ENCODE data around the gene CREB5.

Gene CREB5

DNA sequence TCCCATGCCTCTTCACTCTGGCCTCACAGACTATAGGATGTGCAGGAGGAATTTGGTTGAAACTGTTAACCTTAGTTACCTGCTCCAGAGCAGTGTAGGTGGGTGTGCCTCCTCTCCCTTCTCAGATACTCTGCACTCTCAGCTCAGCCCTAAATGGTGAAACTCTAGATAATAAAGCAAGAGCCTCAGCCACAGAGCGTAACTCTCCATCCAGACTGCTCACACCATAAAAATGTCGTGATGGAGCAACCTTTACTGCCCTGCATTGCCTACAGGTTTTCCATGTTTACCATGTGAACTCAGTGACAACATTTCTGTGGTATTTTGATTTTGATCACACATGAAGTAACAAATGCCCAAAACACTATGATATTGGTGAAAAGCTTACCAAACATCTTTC is 227.7 kb downstream of the CREB5 start:
- DNase-seq (ENCODE audit: extremely low spot score) = no peak
- ChIA-PET POLR2A (interaction anchor here (0.6 kb wide), 1 partner anchor 250 kb away, joined by 4 read pairs; no protein-coding TSS in a partner anchor), CTCF (interaction anchor here (1.0 to 2.6 kb wide), 2 partner anchors 7 to 13 kb away, joined by 3 to 13 read pairs; no protein-coding TSS in a partner anchor)
- TF ChIP-seq, protein P1, sequence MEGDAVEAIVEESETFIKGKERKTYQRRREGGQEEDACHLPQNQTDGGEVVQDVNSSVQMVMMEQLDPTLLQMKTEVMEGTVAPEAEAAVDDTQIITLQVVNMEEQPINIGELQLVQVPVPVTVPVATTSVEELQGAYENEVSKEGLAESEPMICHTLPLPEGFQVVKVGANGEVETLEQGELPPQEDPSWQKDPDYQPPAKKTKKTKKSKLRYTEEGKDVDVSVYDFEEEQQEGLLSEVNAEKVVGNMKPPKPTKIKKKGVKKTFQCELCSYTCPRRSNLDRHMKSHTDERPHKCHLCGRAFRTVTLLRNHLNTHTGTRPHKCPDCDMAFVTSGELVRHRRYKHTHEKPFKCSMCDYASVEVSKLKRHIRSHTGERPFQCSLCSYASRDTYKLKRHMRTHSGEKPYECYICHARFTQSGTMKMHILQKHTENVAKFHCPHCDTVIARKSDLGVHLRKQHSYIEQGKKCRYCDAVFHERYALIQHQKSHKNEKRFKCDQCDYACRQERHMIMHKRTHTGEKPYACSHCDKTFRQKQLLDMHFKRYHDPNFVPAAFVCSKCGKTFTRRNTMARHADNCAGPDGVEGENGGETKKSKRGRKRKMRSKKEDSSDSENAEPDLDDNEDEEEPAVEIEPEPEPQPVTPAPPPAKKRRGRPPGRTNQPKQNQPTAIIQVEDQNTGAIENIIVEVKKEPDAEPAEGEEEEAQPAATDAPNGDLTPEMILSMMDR (IDR thresholded peaks at IDR 0.05; ENCODE audit: control extremely low read depth, extremely low read depth, low read depth, missing control alignments) = no peak

- ChIA-PET CTCF (interaction anchor here (0.8 to 2.6 kb wide), 3 partner anchors 9 to 13 kb away, joined by 3 to 13 read pairs (median 4); no protein-coding TSS in a partner anchor), POLR2A (no interaction called here)
- TF ChIP-seq, protein P1 (IDR thresholded peaks at IDR 0.05; ENCODE audit: control extremely low read depth, extremely low read depth, low read depth, missing control alignments) = no peak
- no peak for DNase-seq (ENCODE audit: extremely low spot score)
These were observed 229.6 kb downstream of the CREB5 start for GRCh38 chr7:28641752-28642545.

- TF ChIP-seq, protein P1 (IDR thresholded peaks at IDR 0.05; ENCODE audit: control extremely low read depth, extremely low read depth, low read depth, missing control alignments) = no peak
- DNase-seq (ENCODE audit: extremely low spot score) = no peak
- ChIA-PET POLR2A (interaction anchor here (0.8 kb wide), 1 partner anchor 77 kb away, joined by 3 read pairs; no protein-coding TSS in a partner anchor), CTCF (interaction anchor here (4.2 kb wide), 1 partner anchor 8 kb away, joined by 17 read pairs; no protein-coding TSS in a partner anchor)
These were observed 230.9 kb downstream of the CREB5 start for GRCh38 chr7:28643188-28643569.

- TF ChIP-seq, protein P1 (IDR thresholded peaks at IDR 0.05; ENCODE audit: control extremely low read depth, extremely low read depth, low read depth, missing control alignments) = no peak
- ChIA-PET CTCF (interaction anchor here (4.2 kb wide), 1 partner anchor 9 kb away, joined by 17 read pairs; no protein-coding TSS in a partner anchor), POLR2A (interaction anchor here (0.7 to 0.8 kb wide), 2 partner anchors 53 to 78 kb away, joined by 3 read pairs; no protein-coding TSS in a partner anchor)
- no peak for DNase-seq (ENCODE audit: extremely low spot score)
These were observed 231.4 kb downstream of the CREB5 start for GRCh38 chr7:28643584-28644340.

GRCh38 chr7:28645866-28646265 is 233.5 kb downstream of the CREB5 start:
- ChIA-PET POLR2A (no interaction called here), CTCF (interaction anchor here (2.5 to 4.2 kb wide), 2 partner anchors 9 to 11 kb away, joined by 9 to 17 read pairs; no protein-coding TSS in a partner anchor)
- TF ChIP-seq, protein P1 (IDR thresholded peaks at IDR 0.05; ENCODE audit: control extremely low read depth, extremely low read depth, low read depth, missing control alignments) = no peak
- DNase-seq (ENCODE audit: extremely low spot score) = no peak

DNA sequence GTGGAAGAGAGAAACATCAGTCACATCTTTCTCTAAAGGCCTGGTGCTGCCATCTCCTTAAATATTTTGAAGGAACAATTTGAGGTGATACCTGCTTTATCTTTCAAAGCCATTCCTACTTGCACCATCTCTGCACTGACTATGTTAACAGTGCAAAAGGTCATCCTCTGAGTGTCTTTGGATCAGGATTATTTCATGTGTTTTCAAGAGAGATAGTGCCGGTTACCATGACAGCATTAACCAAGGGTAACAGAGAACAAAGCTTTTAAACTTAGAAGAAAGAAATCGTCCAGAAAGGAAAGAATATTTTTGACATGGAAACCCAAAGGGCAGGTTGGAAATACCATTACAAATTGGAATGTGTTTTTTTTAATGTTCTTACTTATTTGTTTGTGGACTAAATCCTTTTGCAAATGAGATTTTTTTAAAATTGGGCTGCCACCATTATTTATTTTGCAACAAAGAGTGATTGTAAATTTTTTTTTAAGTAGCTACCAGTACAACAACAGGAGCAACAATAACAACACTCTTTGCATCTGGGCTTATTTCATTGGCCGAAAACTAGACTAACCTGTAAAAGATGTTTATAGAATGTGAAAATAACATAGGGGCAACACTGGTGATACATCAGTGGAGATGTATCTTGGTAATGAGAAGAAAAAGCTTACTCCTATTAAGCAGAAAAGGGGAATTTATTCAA is 234.2 kb downstream of the CREB5 start:
- POLR2A ChIA-PET = no interaction called here
- DNase-seq (ENCODE audit: extremely low spot score) = no peak
- TF ChIP-seq, protein P1 (IDR thresholded peaks at IDR 0.05; ENCODE audit: control extremely low read depth, extremely low read depth, low read depth, missing control alignments) = no peak

More for the DNA sequence above, 234.2 kb downstream of the CREB5 start:
- CTCF ChIA-PET = interaction anchor here (0.8 to 4.4 kb wide), 4 partner anchors 8 to 30 kb away, joined by 3 to 20 read pairs (median 13); no protein-coding TSS in a partner anchor
